Fibroblast of villous mesenchyme (primary cell): ENCODE measurements around the gene FSTL4. TPM values are rescaled to one million over a fixed set of nuclear protein-coding genes. Genes with fewer than 3 reads are reported as not detected.
A peak's percentile ranks its signal among the peaks of the same experiment; 100 is the strongest.

Experiments
- DNase-seq: peaks from one replicate; pipeline ENCODE4 v3.0.0-alpha.2; 2010; ENCODE audit warnings: low read depth
- H3K4me3 ChIP-seq: 2 replicates; pipeline ENCODE4 v1.5.1; 2011; ENCODE audit warnings: low read depth, mild to moderate bottlenecking, low read length
- CTCF ChIP-seq: IDR thresholded peaks from 2 replicates; pipeline ENCODE4 v1.5.1; 2012; ENCODE audit warnings: low read depth, mild to moderate bottlenecking, low read length; ENCODE audit not compliant: insufficient read depth
- total RNA-seq: library from RNA; depleted of rRNA; stranded (reverse); fragments of >200 nt; gene quantifications from 2 replicates; pipeline ENCODE4 v1.2.3, GENCODE V29; 2012

The FSTL4 gene
- total RNA-seq, 1 donor: not detected

- no peak for TF ChIP-seq CTCF
- no peak for DNase-seq
- no peak overlapping the region for H3K4me3 ChIP-seq
Observed at GRCh38 chr5:133242221-133242835, 370.0 kb downstream of the FSTL4 start.

GRCh38 chr5:133241179-133242092, 370.9 kb downstream of the FSTL4 start:
- H3K4me3 ChIP-seq: no peak overlapping the region
- DNase-seq: no peak
- no peak for TF ChIP-seq CTCF

- DNase-seq: peak; percentile 97
- no peak for TF ChIP-seq CTCF
- H3K4me3 ChIP-seq: no peak overlapping the region
Observed at GRCh38 chr5:133240425-133241091, 371.8 kb downstream of the FSTL4 start.

GRCh38 chr5:133238426-133239205, 373.7 kb downstream of the FSTL4 start:
- TF ChIP-seq CTCF: no peak
- no peak overlapping the region for H3K4me3 ChIP-seq
- DNase-seq: no peak

- no peak overlapping the region for H3K4me3 ChIP-seq
- no peak for TF ChIP-seq CTCF
- no peak for DNase-seq
Observed at GRCh38 chr5:133236976-133237375, 375.4 kb downstream of the FSTL4 start.

- no peak for TF ChIP-seq CTCF
- H3K4me3 ChIP-seq: no peak overlapping the region
- DNase-seq: no peak
Observed at GRCh38 chr5:133236541-133236951, 375.8 kb downstream of the FSTL4 start.
